WTC11 (cell line): ENCODE results near the gene C16orf74. TPM values are rescaled to one million over a fixed set of nuclear protein-coding genes. Genes with fewer than 3 reads are reported as not detected.

Experiments used
- AR ChIP-seq: fragments of 250-450 bp; sonication (Bioruptor Pico); IDR thresholded peaks from 2 replicates; pipeline ENCODE4 v1.9.0; 2021; ENCODE audit warnings: mild to moderate bottlenecking
- ATF3 ChIP-seq: sonication (generic); formaldehyde crosslinking; conservative IDR thresholded peaks from 2 replicates; pipeline ENCODE4 v1.8.1; 2022; ENCODE audit warnings: mild to moderate bottlenecking, missing genetic modification reagents
- CBFB ChIP-seq: sonication (generic); formaldehyde crosslinking; IDR thresholded peaks from 2 replicates; pipeline ENCODE4 v1.8.1; 2022; ENCODE audit warnings: mild to moderate bottlenecking, low read depth, missing genetic modification reagents
- E2F5 ChIP-seq: sonication (generic); formaldehyde crosslinking; IDR thresholded peaks from 2 replicates; pipeline ENCODE4 v1.8.1; 2022; ENCODE audit warnings: mild to moderate bottlenecking, moderate library complexity, missing genetic modification reagents
- ELF4 ChIP-seq: sonication (generic); formaldehyde crosslinking; IDR thresholded peaks from 2 replicates; pipeline ENCODE4 v1.8.1; 2022; ENCODE audit warnings: low read depth, mild to moderate bottlenecking, moderate library complexity, missing genetic modification reagents
- ERG ChIP-seq: fragments of 250-450 bp; sonication (Bioruptor Pico); IDR thresholded peaks from 2 replicates; pipeline ENCODE4 v1.8.0; 2021; ENCODE audit warnings: mild to moderate bottlenecking
- HMGA2 ChIP-seq: fragments of 250-450 bp; sonication (Bioruptor Pico); IDR thresholded peaks from 2 replicates; pipeline ENCODE4 v1.4.0; 2021; ENCODE audit warnings: mild to moderate bottlenecking, moderate library complexity
- NFE2L1 ChIP-seq: sonication (generic); formaldehyde crosslinking; IDR thresholded peaks from 2 replicates; pipeline ENCODE4 v1.8.1; 2023; ENCODE audit warnings: missing genetic modification reagents
- SMAD3 ChIP-seq: sonication (generic); formaldehyde crosslinking; IDR thresholded peaks from 2 replicates; pipeline ENCODE4 v1.8.0; 2022; ENCODE audit warnings: missing genetic modification reagents, mild to moderate bottlenecking, borderline replicate concordance
- STAT6 ChIP-seq: sonication (generic); formaldehyde crosslinking; conservative IDR thresholded peaks from 2 replicates; pipeline ENCODE4 v1.8.1; 2023; ENCODE audit warnings: mild to moderate bottlenecking, low read depth, missing genetic modification reagents, moderate library complexity
- TEAD4 ChIP-seq: sonication (generic); formaldehyde crosslinking; IDR thresholded peaks from 2 replicates; pipeline ENCODE4 v1.8.0; 2022; ENCODE audit warnings: mild to moderate bottlenecking, missing genetic modification reagents
- ZBTB21 ChIP-seq: sonication (generic); formaldehyde crosslinking; IDR thresholded peaks from 2 replicates; pipeline ENCODE4 v1.8.1; 2023; ENCODE audit warnings: mild to moderate bottlenecking, missing genetic modification reagents, borderline replicate concordance
- ZNF138 ChIP-seq: sonication (generic); formaldehyde crosslinking; conservative IDR thresholded peaks from 2 replicates; pipeline ENCODE4 v1.8.1; 2022; ENCODE audit warnings: mild to moderate bottlenecking, moderate library complexity, missing genetic modification reagents
- ZNF263 ChIP-seq: sonication (generic); formaldehyde crosslinking; IDR thresholded peaks from 2 replicates; pipeline ENCODE4 v1.8.1; 2022; ENCODE audit warnings: low read depth, mild to moderate bottlenecking, moderate library complexity, missing genetic modification reagents
- ZNF396 ChIP-seq: fragments of 250-450 bp; sonication (Bioruptor Pico); IDR thresholded peaks from 2 replicates; pipeline ENCODE4 v1.8.0; 2021; ENCODE audit warnings: mild to moderate bottlenecking, moderate library complexity, borderline replicate concordance
- ZNF423 ChIP-seq: fragments of 250-450 bp; sonication (Bioruptor Pico); IDR thresholded peaks from 2 replicates; pipeline ENCODE4 v2.1.2; 2022; ENCODE audit warnings: mild to moderate bottlenecking, moderate library complexity
- ZNF532 ChIP-seq: fragments of 250-450 bp; sonication (Bioruptor Pico); IDR thresholded peaks from 2 replicates; pipeline ENCODE4 v1.9.0; 2021; ENCODE audit warnings: mild to moderate bottlenecking, borderline replicate concordance
- total RNA-seq: library from RNA; stranded (reverse); gene quantifications from 3 replicates; pipeline ENCODE4 v1.2.3, GENCODE V29; 2021
- TF ChIP-seq, protein P1 (sequence below): fragments of 200-600 bp; IDR thresholded peaks from 2 replicates; pipeline ENCODE4 v1.8.0; 2022; ENCODE audit warnings: antibody characterized with exemption
- TF ChIP-seq, protein P2 (sequence below): sonication (generic); formaldehyde crosslinking; IDR thresholded peaks from 2 replicates; pipeline ENCODE4 v1.8.0; 2022; ENCODE audit warnings: mild to moderate bottlenecking, missing genetic modification reagents
- TF ChIP-seq, protein P3 (sequence below): fragments of 250-450 bp; sonication (Bioruptor Pico); IDR thresholded peaks from 2 replicates; pipeline ENCODE4 v2.1.2; 2022; ENCODE audit warnings: mild to moderate bottlenecking, moderate library complexity
- TF ChIP-seq, protein P4 (sequence below): sonication (generic); formaldehyde crosslinking; IDR thresholded peaks from 2 replicates; pipeline ENCODE4 v1.8.0; 2023; ENCODE audit warnings: missing genetic modification reagents

The C16orf74 gene
- total RNA-seq, 1 experiment from 2014 or later, result 8.3 TPM

DNA sequence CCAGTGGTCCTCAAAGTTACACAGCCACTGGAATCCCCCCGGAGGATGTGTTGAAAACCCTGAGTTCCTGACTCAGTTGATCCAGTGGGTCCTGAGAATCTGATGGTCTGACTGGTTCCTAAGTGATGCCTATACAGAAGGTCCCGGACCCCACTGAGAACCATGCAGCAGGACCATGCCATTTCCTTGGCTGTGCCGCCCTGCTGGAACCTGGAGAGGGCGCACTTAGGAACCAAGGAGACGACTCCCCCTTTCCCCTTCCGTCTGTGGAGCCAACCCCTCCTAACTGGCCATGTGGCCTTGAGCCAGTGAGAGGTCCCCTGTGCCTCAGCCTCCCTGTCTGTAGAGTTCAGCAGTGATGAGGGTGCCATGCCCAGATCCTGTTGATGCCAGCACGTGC, 22.0 kb downstream of the C16orf74 start (continued):
- TF ChIP-seq ZNF532 (CRISPR knock-in tag) (no peak), NFE2L1 (no peak), CBFB (CRISPR knock-in tag) (no peak), ELF4 (CRISPR knock-in tag) (no peak), ZNF423 (no peak), E2F5 (CRISPR knock-in tag) (no peak), ZNF263 (CRISPR knock-in tag) (no peak), SMAD3 (no peak), ZNF396 (0 out of 2 replicates have a peak, but pooled peaks have one; percentile 18), HMGA2 (CRISPR knock-in tag) (no peak), ZNF138 (CRISPR knock-in tag) (no peak), STAT6 (CRISPR knock-in tag) (no peak), ATF3 (CRISPR knock-in tag) (no peak), ZBTB21 (CRISPR knock-in tag) (no peak), AR (CRISPR knock-in tag) (no peak), TEAD4 (CRISPR knock-in tag) (no peak), ERG (CRISPR knock-in tag) (peak; percentile 78; the same call in 1 of the 2 replicates)
- TF ChIP-seq, protein P1, sequence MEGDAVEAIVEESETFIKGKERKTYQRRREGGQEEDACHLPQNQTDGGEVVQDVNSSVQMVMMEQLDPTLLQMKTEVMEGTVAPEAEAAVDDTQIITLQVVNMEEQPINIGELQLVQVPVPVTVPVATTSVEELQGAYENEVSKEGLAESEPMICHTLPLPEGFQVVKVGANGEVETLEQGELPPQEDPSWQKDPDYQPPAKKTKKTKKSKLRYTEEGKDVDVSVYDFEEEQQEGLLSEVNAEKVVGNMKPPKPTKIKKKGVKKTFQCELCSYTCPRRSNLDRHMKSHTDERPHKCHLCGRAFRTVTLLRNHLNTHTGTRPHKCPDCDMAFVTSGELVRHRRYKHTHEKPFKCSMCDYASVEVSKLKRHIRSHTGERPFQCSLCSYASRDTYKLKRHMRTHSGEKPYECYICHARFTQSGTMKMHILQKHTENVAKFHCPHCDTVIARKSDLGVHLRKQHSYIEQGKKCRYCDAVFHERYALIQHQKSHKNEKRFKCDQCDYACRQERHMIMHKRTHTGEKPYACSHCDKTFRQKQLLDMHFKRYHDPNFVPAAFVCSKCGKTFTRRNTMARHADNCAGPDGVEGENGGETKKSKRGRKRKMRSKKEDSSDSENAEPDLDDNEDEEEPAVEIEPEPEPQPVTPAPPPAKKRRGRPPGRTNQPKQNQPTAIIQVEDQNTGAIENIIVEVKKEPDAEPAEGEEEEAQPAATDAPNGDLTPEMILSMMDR, result peak; percentile 35; the same call in 1 of the 2 replicates
- TF ChIP-seq, protein P2, sequence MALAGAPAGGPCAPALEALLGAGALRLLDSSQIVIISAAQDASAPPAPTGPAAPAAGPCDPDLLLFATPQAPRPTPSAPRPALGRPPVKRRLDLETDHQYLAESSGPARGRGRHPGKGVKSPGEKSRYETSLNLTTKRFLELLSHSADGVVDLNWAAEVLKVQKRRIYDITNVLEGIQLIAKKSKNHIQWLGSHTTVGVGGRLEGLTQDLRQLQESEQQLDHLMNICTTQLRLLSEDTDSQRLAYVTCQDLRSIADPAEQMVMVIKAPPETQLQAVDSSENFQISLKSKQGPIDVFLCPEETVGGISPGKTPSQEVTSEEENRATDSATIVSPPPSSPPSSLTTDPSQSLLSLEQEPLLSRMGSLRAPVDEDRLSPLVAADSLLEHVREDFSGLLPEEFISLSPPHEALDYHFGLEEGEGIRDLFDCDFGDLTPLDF (CRISPR knock-in tag), result no peak
- TF ChIP-seq, protein P3, sequence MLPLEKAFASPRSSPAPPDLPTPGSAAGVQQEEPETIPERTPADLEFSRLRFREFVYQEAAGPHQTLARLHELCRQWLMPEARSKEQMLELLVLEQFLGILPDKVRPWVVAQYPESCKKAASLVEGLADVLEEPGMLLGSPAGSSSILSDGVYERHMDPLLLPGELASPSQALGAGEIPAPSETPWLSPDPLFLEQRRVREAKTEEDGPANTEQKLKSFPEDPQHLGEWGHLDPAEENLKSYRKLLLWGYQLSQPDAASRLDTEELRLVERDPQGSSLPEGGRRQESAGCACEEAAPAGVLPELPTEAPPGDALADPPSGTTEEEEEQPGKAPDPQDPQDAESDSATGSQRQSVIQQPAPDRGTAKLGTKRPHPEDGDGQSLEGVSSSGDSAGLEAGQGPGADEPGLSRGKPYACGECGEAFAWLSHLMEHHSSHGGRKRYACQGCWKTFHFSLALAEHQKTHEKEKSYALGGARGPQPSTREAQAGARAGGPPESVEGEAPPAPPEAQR (CRISPR knock-in tag), result 0 out of 2 replicates have a peak, but pooled peaks have one; percentile 79
- TF ChIP-seq, protein P4, sequence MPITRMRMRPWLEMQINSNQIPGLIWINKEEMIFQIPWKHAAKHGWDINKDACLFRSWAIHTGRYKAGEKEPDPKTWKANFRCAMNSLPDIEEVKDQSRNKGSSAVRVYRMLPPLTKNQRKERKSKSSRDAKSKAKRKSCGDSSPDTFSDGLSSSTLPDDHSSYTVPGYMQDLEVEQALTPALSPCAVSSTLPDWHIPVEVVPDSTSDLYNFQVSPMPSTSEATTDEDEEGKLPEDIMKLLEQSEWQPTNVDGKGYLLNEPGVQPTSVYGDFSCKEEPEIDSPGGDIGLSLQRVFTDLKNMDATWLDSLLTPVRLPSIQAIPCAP (CRISPR knock-in tag), result no peak
